DLD1 (cell line): ENCODE results near the gene PDCD1LG2.

Source experiments
- in situ Hi-C: cut with HindIII; loops from 2 replicates; pipeline ENCODE4 v1.10.0; 2017; ENCODE audit warnings: low sequenced_read_pairs

The PDCD1LG2 gene

GRCh38 chr9:5608298-5609225 lies 98.2 kb downstream of the PDCD1LG2 start:
- in situ Hi-C loops: no loop called here

- in situ Hi-C loops: no loop called here
Measured at GRCh38 chr9:5609226-5609596, 98.9 kb downstream of the PDCD1LG2 start.

GRCh38 chr9:5610491-5610890 lies 100.2 kb downstream of the PDCD1LG2 start:
- in situ Hi-C loops: no loop called here

DNA sequence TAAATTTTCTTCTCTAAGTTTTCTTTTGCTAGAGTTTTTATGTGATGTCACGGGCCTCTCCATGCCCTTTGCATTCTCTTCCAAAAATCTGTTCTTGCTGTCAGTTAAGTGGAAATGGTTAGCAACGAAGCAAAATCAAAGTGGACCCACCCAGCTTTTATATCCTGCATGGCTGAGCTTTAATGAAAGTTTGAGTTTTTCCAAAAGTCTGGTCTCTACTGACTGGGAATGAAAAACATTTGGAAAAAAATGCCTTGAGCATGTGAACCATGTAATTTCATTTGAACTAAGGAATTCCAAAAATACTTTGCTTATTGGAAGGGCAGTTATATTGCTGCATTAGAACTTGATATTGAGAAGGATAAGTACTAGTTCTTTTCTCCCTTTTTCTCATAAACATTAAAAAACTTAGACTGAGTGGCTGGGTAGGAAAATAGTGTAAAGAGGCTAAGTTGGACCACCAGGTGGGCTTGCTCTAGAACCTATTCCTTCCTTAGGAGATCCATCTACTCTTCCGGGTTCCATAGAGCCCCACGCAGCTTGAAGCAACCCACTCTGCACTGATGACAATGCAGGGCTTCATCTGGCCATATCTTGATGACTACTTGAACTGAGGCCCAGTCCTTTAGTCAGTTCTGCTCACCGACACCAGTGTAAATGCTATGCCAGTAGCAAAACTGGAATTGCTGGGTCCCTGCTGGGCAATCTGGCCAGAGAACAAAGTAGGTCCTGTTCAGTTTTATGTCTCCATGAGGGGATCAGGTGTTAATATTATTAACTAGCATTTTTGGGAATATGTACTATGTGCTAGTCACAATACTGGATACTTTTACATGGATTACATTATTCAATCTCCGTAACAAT lies 101.2 kb downstream of the PDCD1LG2 start:
- in situ Hi-C loops: no loop called here

DNA sequence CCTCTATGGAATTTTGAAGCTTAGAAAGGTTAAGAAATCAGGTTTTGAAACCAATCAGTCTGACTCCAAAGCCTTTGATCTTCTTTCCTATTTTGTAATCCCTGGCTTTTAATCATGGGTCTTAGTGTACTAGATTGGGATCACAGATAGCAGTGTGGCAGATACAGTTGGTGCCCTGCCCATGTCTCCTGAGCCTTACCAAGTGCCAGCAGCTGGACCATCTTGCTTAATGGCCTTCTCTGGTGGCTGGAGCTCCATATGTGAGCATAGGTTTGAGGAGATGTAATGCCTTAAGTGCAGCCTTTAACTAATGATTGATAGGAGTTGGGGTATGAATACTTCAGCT lies 101.8 kb downstream of the PDCD1LG2 start:
- in situ Hi-C loops: no loop called here

DNA sequence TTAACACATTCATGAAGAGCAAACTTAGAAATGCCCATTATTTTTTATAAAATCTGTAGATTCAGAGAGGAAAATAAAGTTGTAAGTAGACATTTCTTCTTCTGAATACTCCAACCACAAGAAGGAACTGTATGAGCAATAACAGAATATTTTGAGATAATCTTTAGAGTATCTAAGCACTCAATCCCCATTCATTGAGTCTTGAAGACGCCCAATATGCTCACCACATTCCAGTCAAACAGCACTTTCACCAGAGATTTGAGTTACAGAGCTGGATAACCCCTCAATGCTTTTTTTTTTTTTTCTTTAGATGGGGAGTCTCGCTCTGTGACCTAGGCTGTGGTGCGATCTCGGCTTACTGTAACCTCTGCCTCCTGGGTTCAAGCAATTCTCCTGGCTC lies 103.9 kb downstream of the PDCD1LG2 start:
- in situ Hi-C loops: no loop called here

DNA sequence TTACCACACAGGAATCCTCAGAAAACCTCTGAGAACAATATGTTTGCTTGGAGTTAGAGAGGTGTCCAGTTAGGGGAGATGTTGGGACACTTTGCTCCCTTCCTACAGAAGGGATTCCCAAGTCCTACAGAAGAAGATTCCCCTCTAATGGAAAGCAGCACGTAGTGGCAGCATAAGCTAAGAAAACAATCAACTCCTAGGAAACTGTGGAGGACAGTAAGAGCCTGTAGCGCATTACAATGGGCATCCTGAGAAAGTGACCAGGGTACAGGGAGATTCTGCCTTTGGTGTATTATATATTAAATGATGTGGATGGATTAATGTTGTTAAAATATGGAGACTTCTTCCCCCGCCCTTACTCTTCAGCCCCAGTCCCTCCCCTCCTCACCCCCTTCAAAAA lies 104.7 kb downstream of the PDCD1LG2 start:
- in situ Hi-C loops: no loop called here

GRCh38 chr9:5617749-5618148 lies 107.4 kb downstream of the PDCD1LG2 start:
- in situ Hi-C loops: no loop called here

DNA sequence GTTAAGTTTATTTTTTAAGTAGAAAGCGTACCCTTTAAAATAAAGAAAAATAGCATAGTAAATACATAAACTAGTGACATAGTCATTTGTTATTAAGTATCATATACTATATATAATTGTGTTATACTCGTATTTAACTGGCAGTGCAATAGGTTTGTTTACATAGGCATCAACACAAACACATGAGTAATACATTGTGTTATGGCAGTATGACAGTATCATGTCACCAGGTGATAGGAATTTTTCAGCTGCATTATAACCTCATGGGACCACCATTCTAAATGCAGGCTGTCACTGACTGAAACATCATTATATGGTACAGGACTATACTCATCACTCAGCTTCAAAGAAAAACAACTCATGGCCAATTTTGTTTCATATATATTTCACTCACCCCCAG lies 110.2 kb downstream of the PDCD1LG2 start:
- in situ Hi-C loops: no loop called here
